Stimulated activated CD4-positive, alpha-beta T cell treated with anti-CD3 and anti-CD28 coated beads, Interleukin-2, amount 100 ng/mL, for 4 hours (primary cell): ENCODE results near the gene DENND2A.
"Not testable (repeated sequence)": the region's sequence is repeated elsewhere in the genome, so short reads cannot be mapped to it uniquely, and the experiment has no call there.

Experiments
- DNase-seq: peaks from one replicate; pipeline ENCODE4 v3.0.0-alpha.2; 2020; ENCODE audit warnings: low read depth

The DENND2A gene

GRCh38 chr7:140506788-140507464, 133.7 kb downstream of the DENND2A start:
- DNase-seq, result no peak

DNA sequence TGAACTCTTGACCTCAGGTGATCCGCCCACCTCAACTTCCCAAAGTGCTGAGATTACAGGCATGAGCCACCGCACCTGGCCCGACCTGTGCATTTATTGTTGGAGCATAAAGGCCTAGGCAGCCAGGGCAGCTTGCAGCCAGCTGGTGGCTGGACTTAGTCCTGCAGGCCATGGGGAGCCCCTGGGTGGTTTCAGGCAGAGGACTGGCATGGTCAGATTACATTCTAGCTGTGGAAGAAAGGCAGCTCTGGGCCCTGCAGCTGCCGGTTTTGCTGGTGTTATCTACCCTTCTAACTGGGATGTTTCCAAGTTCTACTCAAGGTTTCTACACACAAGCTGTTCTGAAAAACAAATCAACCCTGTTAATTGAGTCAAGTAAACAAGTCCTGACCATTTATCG, 138.6 kb downstream of the DENND2A start:
- no peak for DNase-seq

DNA sequence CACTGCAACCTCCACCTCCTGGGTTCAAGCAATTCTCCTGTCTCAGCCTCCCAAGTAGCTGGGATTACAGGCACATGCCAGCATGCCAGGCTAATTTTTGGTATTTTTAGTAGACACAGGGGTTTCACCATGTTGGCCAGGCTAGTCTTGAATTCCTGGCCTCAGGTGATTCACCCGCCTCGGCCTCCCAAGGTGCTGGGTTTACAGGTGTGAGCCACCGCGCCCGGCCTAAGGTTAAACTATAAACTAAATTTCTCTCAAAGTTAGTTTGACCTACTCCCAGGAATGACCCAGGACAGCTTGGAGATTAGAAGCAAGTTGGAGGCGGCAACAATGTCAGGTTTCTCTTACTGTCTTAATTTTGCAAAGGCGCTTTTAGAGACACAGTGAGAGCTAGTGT, 142.8 kb downstream of the DENND2A start:
- DNase-seq, result not testable (repeated sequence)

- no peak for DNase-seq
Observed at GRCh38 chr7:140497241-140497769, 143.3 kb downstream of the DENND2A start.

DNA sequence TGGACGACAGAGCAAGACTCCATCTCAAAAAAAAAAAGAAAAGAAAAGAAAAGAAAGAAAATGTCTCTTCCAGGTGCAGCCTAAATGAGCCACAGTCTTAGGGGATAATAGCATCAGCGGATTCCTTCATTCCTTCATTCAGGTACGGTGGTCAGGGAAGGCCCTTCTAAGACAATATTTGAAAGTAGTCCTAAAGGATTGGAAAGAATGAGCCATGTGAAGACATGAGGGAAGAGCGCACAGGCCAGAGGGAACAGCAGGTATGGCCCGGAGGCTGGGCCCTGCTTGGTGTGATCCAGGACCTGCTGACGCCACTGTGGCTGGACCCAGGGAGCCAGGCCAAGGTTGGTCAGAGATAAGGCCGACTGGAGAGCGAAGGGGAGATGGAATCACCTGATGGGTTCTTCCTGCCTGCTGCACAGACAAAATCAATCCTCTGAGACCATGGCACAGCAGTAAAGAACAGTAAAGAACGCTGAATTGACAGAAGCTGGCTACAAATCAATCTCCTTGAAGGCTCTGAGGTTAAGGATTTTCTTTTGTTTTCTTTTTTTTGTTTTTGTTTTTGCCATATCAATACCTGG, 145.0 kb downstream of the DENND2A start:
- no peak for DNase-seq

GRCh38 chr7:140494867-140495266, 145.7 kb downstream of the DENND2A start:
- no peak for DNase-seq

- no peak for DNase-seq
Observed at GRCh38 chr7:140489026-140489359, 151.6 kb downstream of the DENND2A start.

- DNase-seq, result no peak
Observed at GRCh38 chr7:140485500-140486265, 154.9 kb downstream of the DENND2A start.

- no peak for DNase-seq
Observed at GRCh38 chr7:140484951-140485499, 155.6 kb downstream of the DENND2A start.

DNA sequence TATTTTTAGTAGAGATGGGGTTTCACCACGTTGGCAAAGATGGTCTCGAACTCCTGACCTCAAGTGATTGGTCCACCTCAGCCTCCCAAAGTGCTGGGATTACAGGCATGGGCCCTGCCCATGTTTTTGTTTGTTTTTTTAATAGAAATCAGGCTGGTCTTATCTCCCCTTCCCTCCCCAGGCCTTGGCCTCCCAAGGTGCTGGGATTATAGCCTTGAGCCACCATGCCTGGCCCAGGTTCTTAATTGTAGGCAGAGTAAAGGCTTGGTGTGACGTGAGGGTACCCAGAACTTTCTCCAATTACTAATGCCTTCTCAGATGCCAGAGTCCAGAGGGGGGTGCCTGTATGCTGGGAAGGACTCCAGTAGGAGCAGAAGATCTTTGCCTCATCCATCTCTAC, 156.1 kb downstream of the DENND2A start:
- no peak for DNase-seq

DNA sequence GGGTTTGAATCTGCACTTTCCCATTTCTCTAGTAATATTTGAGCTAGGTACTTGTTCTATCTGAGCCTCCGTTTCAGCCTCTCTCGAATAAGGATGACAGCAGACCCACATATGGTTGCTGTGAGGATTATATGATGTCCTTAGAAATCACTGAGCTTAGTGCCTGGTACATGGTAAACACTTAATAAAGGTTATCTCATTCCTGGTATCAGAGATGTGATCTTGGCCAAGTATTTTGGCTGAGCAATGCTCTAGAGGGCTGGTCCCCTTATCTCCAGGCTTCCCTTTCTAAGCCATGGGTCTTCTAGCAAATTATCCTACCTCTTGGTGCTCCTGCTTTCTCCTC, 160.9 kb downstream of the DENND2A start:
- no peak for DNase-seq

GRCh38 chr7:140479062-140479738, 161.4 kb downstream of the DENND2A start, which contains the start of gene MKRN1:
Gene MKRN1 (minus strand): TSS chr7:140479505. CDS start chr7:140479344, 161 bp downstream.
- peak; percentile 93 for DNase-seq

DNA sequence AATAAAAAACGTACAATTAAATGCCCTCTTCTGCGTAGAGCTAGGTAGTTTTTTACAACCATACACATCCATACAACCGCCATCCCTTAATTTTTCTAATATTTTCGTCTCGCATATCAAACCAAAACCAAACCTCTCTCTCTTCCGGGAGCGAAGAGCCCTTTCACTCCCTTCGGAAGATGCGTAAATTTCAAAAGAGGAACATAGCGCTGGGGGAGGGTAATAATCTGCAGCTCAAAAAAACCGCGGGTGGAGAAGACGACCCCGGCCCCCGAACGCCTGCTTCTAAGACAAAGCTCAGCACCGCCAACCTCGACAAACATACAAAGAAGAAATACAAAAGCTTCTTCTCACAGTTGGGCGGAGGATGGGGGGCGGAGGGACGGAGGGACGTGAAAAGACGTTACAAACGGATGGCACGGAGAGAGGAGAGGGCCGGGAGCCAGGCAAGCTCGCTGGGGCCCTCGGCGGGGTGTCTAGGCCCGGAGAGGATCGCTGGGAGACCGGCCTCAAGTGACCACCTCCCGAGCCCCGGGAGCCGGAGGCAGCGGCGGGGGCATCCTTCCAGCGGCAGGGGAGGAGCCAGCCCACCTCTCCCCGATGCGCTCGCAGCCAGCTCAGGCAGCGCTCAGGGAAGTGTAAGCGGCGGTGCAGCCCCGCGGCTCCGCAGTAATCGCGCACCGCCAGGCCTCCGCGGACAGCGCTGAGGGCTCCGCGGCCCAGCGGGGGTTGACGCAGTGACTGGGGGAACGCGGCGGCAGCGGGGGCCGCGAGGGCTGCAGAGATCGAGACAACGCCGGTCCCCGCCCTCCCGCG, 162.2 kb downstream of the DENND2A start:
- DNase-seq, result peak; percentile 8

DNA sequence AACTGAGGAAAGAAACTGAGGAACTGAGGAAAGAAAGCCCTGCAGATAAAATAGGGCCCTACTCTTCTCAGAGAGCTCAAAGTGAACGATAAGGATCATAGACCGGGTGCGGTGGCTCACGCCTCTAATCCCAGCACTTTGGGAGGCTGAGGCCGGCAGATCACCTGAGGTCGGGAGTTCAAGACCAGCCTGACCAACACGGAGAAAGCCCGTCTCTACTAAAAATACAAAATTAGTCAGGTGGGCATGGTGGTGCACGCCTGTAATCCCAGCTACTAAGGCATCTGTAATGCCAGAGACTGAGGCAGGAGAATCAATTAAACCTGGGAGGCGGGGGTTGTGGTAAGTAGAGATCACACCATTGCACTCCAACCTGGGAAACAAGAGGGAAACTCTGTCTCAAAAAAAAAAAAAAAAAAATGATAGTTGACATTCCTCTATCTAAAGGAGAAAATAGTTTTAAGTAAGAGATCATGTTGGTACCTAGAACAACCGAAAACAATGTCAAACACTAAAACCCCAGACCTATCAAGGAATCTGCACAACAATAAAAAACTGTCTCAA, 163.8 kb downstream of the DENND2A start:
- DNase-seq, result no peak

DNA sequence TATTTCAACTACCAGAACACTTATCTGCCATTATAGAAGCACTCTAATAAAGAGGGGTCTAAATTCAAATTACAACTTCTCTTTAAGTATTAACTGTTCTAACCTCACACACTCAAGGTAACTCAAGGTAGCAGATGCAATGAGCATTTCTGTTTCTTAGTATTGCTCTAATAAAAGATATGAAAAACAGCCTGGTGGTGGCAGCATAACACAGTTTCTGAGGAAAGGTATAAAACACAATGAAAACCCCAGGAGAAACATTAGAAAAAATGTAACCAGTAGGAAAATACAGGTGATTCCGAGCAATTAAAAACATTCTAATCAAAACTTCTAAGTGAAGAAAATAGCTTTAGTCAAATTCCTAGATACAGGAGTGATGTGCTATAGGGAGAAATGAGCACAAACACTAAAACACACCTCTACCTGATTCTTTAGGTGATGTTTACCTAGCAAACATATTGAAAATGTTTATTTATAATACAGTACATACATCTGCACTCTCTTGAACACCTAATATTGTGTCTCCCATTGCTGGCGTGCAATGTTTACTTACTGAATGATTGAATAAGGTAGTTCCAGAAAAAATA, 164.8 kb downstream of the DENND2A start:
- peak; percentile 44 for DNase-seq
